ENCODE results near the gene TICRR.
A peak's percentile ranks its signal among the peaks of the same experiment; 100 is the strongest.
"Not testable (repeated sequence)": the region's sequence is repeated elsewhere in the genome, so short reads cannot be mapped to it uniquely, and the experiment has no call there.

TICRR gene, protein sequence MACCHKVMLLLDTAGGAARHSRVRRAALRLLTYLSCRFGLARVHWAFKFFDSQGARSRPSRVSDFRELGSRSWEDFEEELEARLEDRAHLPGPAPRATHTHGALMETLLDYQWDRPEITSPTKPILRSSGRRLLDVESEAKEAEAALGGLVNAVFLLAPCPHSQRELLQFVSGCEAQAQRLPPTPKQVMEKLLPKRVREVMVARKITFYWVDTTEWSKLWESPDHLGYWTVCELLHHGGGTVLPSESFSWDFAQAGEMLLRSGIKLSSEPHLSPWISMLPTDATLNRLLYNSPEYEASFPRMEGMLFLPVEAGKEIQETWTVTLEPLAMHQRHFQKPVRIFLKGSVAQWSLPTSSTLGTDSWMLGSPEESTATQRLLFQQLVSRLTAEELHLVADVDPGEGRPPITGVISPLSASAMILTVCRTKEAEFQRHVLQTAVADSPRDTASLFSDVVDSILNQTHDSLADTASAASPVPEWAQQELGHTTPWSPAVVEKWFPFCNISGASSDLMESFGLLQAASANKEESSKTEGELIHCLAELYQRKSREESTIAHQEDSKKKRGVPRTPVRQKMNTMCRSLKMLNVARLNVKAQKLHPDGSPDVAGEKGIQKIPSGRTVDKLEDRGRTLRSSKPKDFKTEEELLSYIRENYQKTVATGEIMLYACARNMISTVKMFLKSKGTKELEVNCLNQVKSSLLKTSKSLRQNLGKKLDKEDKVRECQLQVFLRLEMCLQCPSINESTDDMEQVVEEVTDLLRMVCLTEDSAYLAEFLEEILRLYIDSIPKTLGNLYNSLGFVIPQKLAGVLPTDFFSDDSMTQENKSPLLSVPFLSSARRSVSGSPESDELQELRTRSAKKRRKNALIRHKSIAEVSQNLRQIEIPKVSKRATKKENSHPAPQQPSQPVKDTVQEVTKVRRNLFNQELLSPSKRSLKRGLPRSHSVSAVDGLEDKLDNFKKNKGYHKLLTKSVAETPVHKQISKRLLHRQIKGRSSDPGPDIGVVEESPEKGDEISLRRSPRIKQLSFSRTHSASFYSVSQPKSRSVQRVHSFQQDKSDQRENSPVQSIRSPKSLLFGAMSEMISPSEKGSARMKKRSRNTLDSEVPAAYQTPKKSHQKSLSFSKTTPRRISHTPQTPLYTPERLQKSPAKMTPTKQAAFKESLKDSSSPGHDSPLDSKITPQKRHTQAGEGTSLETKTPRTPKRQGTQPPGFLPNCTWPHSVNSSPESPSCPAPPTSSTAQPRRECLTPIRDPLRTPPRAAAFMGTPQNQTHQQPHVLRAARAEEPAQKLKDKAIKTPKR (N-terminal part only)
- long read RNA-seq, donor 1 = 0 reads
- long read RNA-seq, donor 2 = 0 reads
- long read RNA-seq, donor 3 = 0 reads
- long read RNA-seq, donor 4, partial matches to known transcripts = 8 of 8 reads
- long read RNA-seq, donor 4, other reads (novel, unspliced or antisense) = 0 of 8 reads
- long read RNA-seq, donor 5 = 0 reads
- long read RNA-seq, donor 6 = 0 reads
- long read RNA-seq, donor 7 = 0 reads
- long read RNA-seq, donor 8 = 0 reads

DNA sequence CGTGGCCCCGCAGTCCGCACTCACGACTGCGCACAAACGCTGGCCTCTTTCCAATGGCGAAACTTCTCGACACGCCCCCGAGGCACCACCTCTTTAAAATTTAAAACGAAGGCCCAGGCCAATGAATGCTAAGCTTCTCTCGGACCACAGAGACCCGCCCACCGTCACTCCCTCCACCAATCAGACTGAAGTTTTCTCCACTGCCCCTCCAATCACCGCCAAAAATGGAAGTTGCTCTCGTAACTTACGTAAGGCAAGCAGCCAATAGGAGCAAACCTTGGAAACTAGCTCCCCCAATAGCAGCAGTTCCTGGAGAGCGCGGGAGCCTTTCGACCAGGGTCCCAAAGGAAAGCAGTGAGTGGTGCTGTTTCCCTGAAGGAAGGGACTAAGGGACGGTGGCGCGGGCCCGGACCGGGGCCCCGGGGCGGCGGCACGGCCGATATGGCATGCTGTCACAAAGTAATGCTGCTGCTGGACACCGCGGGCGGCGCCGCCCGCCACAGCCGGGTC is at the start of gene TICRR:
TICRR (plus strand) TSS at position 324 of the 510 bp plus-strand sequence; CDS start at position 442, 118 bp downstream.
- DNase-seq = peak; percentile 86

DNA sequence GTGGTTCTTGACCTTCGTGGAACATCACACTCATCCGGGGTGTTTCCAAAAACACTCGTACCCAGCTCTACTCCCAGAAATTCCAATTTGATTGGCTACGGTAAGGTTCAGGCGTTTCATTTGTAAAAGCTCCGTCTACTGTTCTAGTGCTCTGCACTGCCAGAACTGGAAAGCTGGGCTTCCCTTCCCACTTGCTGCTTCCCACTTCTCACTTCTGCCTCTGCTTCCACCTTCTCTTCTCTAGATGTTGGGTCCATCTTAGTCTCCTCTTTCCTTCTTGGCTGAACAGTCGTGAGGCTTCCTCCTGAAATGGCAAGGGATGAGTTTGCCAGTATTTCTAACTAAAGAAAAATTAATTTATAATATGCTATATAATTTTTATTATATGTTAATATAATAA is 49.1 kb upstream of the TICRR start:
- no peak for DNase-seq

DNA sequence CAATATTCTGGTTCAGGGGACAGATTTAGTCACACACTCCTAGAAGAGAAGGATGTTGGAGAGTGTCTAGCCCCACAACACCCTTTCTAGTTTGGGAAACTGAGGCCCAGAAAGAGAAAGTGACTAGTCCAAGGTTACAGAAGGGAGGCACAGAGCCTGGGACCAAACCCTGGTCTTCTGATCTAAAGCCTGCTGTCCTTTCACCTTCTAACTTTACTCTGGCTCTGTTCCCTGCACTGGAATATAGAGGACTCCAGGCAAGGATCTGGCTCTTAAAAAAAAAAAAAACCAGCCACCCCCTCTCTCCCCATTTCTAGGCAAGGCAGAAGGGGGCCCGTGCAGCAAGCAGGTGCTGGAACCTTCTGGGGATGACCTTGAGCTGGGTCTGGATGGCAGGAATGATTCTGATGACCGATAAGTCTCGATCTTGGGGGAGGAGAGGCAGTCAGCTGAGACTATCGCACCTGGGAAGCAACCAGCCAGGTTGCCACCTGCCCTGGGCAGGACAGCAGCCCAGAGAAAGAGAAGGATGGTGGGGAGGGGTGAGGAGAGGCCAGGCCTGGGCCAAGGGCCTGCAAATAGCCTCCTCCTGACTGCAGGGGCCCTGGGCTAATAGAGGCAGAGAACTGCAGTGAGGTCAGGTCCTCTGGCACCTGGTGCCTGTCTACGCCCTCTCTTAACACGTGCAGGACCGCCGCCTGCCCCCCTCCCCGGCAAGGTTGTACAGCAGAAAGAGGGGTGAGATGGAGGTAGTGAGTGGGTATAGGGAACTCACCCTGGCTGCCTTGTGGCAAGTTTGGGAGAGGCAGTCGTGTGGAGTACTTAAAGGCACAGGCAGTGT is 48.4 kb upstream of the TICRR start:
- no peak for DNase-seq

DNA sequence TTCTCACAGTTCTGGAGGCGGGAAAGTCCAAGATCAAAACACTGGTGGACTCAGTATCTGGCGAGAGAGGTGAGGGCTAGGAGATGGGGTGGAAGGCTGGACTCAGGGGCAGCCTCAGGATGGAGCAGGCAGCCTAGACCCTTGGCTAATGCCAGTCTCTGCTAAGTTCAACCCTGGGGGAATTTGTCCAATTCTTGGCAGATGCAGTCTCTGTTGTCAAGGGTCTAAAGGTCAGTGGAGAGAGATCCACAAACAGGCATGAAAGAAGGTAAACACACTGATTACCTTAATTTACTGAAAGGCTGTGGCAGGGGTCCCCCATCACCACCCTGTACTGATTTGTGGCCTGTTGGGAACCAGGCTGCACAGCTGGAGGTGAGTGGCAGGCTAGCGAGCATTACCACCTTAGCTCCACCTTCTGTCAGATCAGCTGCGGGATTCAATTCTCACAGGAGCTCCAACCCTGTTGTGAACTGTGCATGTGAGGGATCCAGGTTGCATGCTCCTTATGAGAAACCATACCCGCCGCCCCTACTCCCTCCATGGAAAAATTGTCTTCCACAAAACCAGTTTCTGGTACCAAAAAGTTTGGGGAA is 46.4 kb upstream of the TICRR start:
- DNase-seq = no peak

DNA sequence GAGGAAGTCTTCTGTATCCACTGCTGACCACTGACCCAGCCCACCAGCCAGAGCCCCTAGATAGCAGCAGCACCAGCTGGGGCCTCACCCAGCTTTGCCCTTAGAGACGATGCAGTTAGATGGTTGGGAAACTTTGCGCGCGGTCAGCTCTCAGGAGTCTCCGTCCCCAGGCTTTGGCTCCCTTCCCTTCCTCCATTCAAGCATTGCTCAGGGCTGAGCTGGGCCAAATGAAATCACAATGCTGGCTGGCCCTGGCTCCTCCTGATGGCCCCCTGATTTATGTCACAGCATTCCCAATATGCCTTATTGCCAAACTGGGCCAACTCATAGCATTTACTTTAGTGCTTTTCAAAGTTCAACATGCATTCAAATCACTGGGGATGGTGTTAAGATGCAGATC is 44.3 kb upstream of the TICRR start:
- no peak for DNase-seq

DNA sequence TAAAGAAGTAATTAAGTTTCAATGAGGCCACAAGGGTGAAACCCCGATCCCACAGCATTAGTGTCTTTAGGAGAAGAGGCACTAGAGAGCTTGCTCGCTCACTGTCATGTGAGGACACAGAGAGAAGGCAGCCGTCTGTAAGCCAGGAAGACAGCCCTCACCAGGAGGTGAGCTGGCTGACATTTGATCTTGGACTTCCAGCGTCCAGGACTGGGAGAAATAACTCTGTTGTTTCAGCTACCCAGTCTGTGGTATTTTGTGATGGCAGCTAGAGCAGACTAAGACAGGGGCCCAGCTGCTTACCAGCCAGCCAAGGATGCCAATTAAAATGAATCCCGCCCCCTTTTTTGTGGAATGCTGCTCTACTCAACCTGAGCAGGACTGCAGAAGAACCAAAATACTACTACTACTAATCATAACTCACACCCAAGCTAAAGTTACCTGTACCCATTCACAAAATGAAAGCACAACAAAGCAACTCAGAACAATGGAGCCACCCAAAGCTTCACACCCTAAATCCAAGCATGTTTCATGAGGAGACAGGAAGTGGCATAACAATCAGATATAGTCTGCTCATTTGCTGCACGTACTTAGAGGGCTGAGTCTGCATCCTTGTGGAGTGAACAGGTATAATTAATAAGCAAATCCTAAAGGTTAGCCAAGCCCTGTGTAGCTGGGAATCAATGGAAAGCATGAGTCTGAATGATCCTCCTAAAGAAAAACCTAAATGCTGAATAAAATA is 43.3 kb upstream of the TICRR start:
- no peak for DNase-seq

DNA sequence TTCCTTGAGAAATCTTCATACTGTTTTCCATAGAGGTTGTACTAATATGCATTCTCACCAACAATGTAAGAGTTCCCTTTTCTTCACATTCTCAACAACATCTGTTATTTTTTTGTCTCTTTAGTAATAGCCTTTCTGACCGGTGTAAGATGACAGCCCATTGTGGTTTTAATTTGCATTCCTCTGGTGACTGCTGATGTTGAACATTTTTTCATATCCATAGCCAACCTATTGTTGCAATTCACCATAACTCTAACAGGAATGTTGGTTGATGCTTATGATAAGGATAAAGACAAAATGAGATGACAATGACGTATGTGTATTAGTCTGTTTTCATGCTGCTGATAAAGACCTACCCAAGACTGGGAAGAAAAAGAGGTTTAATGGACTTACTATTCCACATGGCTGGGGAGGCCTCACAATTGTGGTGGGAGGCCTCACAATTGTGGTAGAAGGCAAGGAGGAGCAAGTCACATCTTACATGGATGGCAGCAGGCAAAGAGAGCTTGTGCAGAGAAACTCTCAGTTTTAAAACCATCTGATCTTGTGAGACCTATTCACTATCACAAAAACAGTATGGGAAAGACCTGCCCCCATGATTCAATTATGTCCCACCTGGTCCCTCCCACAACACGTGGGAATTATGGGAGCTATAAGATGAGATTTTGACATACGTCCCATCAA is 41.3 kb upstream of the TICRR start:
- DNase-seq = no peak

DNA sequence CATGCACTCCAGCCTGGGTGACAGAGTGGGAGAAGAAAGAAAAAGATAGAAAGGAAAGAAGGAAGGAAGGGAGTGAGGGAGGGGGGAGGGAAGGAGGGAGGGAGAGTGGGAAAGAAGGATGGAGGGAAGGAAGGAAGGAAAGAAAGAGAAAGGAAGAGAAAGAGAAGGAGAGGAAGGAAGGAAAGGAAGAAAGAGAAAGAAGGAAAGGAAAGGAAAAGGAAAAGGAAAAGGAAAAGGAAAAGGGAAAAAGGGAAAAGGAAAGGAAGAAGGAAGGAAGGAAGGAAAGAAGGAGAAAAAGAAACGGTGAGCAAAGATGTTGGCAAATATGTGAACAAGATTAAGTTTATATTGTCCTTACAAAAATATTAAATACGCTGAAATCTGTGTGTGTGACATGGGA is 36.2 kb upstream of the TICRR start:
- no peak for DNase-seq

DNA sequence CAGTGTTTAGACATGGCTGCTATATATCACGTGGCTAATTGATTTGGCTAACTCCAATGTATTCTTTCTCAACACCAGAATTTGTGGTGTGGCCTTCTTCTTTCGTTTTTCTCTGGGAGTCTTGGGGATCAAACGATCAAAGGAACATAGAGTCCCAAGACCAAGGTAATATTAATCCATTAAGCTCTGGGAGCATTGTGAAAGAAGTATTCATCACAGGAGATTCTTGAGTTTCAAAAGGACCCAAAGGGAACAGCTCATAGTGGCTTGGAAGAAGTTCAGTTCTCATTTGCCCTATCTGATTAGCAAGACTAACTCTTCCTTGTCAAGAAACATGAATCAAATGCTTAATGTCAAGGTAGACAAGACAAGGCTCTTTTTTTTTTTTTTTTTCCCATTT is 32.9 kb upstream of the TICRR start:
- DNase-seq = no peak

DNA sequence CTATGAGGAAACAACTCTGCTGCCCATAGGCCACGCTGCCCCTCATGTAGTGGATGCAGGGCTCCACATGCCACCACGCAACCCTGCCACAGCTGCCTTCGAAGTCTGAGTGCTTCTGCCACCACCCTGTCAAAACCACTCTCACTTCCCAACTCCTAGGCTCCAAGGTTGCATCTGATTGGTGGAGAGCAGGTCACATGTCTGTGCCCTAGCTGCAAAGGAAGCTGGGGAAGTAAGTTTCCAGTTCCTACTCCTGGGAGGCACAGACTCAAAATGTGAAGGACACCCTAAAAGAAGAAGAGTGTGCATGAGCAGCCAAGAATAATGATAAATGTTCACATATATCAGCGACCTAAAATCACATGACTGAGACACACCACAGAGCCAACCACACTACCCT is 31.9 kb upstream of the TICRR start:
- DNase-seq = no peak

DNA sequence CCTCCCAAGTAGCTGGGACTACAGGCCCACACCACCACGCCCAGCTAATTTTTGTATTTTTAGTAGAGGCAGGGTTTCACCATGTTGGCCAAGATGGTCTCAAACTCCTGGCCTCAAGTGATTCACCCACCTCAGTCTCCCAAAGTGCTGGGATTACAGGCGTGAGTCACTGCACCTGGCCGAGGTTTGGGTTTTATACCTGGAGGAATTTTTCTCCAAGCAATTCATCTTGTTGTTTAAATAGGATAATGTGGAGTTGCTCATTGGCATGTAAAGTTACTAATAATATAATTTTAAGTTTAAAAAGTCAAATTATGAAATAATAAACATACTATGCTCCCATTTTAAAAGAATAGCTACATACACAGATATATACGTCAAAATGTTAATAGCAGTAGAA is 26.1 kb upstream of the TICRR start:
- DNase-seq = not testable (repeated sequence)

DNA sequence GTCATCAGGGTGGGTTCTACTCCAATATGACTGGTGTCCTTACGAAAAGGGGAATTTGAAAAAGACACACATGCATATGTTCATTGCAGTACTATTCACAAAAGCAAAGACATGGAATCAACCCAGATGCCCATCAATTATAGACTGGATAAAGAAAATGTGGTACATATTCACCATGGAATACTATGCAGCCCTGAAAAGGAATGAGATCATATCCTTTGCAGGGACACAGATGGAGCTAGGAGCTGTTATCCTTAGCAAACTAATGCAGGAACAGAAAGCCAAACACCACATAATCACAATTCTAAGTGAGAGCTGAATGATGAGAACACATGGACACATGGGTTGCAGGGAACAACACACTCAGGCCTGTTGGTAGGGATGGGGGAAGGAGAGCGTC is 24.8 kb upstream of the TICRR start:
- DNase-seq = no peak

DNA sequence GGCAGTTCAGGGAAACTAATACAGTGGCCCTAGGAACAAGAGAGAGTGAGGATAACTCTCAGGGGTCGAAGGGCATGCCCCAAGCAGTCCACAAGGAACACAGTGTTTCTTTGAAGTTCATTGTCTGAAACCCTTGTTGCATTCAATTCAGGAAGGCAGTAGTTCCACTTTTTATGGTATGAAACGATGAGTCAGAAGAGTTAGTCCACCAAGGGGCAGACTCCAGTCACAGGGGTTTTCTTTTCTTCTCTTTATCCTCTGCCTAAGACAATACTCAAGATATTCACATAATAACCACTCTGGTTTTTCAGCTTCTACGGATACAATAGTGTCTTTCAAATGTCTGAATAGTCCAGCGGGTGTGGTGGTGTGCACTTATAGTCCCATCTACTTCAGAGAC is 23.7 kb upstream of the TICRR start:
- no peak for DNase-seq

DNA sequence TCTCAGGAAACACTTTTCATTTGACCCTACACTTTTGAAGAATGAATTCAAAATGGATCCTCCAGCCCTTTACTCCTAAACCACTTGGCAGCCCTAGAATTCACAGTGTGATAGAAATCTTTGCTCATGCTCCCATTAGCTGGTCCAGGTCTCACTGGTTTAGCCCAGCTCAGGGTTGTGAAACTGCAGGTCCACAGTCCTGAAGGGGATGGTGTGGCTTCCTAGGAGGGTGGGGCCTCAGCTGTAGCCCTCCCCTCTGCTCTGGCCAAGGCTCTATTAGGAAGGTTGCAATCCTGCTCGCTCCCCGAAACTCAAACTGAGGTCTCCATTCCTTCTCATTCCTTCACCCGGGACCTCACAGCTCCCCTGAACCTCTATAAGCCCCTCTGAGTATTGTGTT is 21.6 kb upstream of the TICRR start:
- DNase-seq = no peak

DNA sequence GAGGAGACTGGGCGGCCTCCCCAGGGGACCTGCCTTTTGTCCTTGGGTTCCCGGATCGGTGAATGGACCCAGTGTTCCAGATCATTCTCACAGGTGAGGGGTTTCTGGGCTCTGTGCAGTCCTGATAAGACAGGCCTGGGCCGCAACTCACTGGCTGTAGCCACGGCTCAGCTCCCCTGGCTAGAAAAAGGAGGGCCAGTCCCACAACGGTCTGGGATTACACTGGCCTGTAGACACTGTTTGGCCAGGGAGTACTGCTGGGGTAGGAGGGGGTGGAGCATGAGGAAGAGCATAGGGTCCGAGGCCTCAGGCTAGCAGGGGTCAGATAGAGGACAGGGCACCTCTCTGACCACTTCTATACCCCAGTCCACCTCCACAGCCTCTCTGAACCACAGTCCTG is 21.0 kb upstream of the TICRR start:
- no peak for DNase-seq

DNA sequence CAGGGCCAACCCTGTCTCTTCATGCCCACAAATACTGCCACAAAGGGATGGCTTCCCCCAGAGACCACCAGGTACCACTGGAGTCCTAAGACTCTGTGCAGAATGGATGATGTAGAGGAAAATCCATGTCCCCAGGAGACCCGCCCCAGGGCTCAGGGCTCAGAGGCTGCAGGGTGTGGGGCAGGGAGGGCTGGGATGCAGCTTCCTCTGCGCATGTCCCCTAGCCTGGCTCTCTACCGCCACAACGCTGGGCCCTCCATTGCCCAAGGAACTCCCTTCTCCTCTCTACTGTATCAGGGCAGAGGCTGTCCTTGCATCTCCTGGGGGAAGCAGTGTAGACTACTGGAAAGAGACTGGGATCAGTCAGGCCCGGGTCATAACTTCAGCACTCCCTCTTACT is 19.5 kb upstream of the TICRR start:
- DNase-seq = no peak

DNA sequence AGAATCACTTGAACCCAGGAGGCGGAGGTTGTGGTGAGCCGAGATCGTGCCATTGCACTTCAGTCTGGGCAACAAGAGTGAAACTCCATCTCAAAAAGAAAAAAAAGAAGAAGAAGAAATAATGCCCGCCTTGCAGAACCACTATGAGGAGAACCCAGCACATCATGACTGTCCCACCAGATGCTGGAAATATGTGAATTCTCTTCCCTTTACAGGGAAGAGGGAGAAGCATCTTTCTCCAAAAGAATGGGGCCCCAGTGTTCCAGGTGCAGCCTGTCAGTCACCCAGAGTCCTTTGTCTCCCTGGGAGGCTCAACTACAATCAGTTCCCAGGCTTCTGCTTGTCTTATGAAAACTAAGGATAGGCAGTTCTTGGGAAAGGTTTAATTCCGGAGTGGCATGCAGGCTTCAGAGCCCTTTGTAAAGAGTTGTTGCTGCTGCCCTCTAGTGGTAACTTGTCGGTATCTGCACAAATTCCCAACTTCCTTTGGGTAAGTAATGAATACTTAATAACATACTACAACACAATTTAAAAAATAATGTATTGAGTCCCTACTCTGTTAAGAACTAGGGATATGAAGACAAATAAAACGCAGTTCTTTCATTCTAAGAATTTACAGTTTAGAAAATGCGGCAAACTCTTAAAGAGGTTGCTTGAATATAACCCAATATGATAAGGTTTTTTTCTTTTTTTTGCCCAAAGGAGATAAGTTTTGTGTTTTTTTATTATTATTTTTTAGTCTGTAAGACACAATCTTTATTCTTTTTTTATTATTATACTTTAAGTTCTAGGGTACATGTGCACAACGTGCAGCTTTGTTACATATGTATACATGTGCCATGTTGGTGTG is 18.6 kb upstream of the TICRR start:
- peak; percentile 33 for DNase-seq

DNA sequence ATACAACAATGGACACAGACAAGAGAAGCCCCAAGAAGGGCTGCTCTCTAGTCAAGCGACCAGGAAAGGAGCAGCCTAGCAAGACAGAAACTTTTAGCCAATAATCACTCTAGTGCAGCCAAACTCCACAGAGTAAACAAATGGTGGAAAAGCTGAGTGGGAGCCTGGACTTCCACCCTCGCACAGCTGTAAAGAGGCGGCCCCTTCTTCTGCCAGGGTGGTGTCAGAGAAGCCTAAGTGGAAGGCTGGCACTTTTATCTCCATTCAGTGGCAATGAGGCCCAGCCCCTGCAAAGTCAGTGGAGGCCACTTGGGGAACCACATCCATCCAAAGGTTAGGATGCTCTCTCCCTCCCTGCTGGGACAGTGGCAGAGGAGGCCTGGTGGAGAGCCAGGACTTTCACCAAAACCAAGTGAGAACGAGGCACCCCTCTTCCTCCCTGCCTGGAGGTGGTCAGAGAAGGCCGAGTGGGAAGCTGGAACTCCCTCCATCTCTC is 15.5 kb upstream of the TICRR start:
- no peak for DNase-seq

All from right kidney (tissue), 9 donors.